ENCODE results near the gene PINLYP.

The PINLYP gene

GRCh38 chr19:43552198-43552450 lies 23.5 kb upstream of the PINLYP start:
- Histone ChIP-seq H3K4me1 (ENCODE audit: control insufficient read depth, low read depth, low read length) (no peaks in the 10 kb centered on the region), H3K4me3 (ENCODE audit: low read length) (no peak overlapping the region), H3K9me3 (ENCODE audit: control insufficient read depth, low read depth, low read length) (no peaks in the 10 kb centered on the region), H3K27me3 (ENCODE audit: control insufficient read depth, insufficient read depth, low read length) (no peaks in the 10 kb centered on the region), H3K9ac (ENCODE audit: low read length) (no peak overlapping the region), H3K36me3 (ENCODE audit: control insufficient read depth, low read depth, low read length) (peaks cover 28% of the 10 kb centered on the region), H3K27ac (ENCODE audit: low read length) (no peak overlapping the region)

GRCh38 chr19:43552616-43553015 lies 23.0 kb upstream of the PINLYP start:
- Histone ChIP-seq H3K27ac (ENCODE audit: low read length) (no peak overlapping the region), H3K4me1 (ENCODE audit: control insufficient read depth, low read depth, low read length) (no peaks in the 10 kb centered on the region), H3K9ac (ENCODE audit: low read length) (no peak overlapping the region), H3K4me3 (ENCODE audit: low read length) (no peak overlapping the region), H3K27me3 (ENCODE audit: control insufficient read depth, insufficient read depth, low read length) (no peaks in the 10 kb centered on the region), H3K36me3 (ENCODE audit: control insufficient read depth, low read depth, low read length) (peaks cover 28% of the 10 kb centered on the region), H3K9me3 (ENCODE audit: control insufficient read depth, low read depth, low read length) (no peaks in the 10 kb centered on the region)

GRCh38 chr19:43553656-43554055 lies 21.9 kb upstream of the PINLYP start:
- Histone ChIP-seq H3K9ac (ENCODE audit: low read length) (no peak overlapping the region), H3K4me3 (ENCODE audit: low read length) (no peak overlapping the region), H3K36me3 (ENCODE audit: control insufficient read depth, low read depth, low read length) (peaks cover 31% of the 10 kb centered on the region), H3K9me3 (ENCODE audit: control insufficient read depth, low read depth, low read length) (no peaks in the 10 kb centered on the region), H3K27ac (ENCODE audit: low read length) (no peak overlapping the region), H3K27me3 (ENCODE audit: control insufficient read depth, insufficient read depth, low read length) (no peaks in the 10 kb centered on the region), H3K4me1 (ENCODE audit: control insufficient read depth, low read depth, low read length) (no peaks in the 10 kb centered on the region)

- Histone ChIP-seq H3K4me3 (ENCODE audit: low read length) (no peak overlapping the region), H3K27ac (ENCODE audit: low read length) (no peak overlapping the region), H3K4me1 (ENCODE audit: control insufficient read depth, low read depth, low read length) (no peaks in the 10 kb centered on the region), H3K9ac (ENCODE audit: low read length) (no peak overlapping the region), H3K36me3 (ENCODE audit: control insufficient read depth, low read depth, low read length) (peaks cover 31% of the 10 kb centered on the region), H3K27me3 (ENCODE audit: control insufficient read depth, insufficient read depth, low read length) (no peaks in the 10 kb centered on the region), H3K9me3 (ENCODE audit: control insufficient read depth, low read depth, low read length) (no peaks in the 10 kb centered on the region)
Measured at GRCh38 chr19:43554317-43554895, 21.2 kb upstream of the PINLYP start.

GRCh38 chr19:43555185-43555770 lies 20.3 kb upstream of the PINLYP start:
- Histone ChIP-seq H3K9ac (ENCODE audit: low read length) (no peak overlapping the region), H3K9me3 (ENCODE audit: control insufficient read depth, low read depth, low read length) (no peaks in the 10 kb centered on the region), H3K36me3 (ENCODE audit: control insufficient read depth, low read depth, low read length) (peaks cover 31% of the 10 kb centered on the region), H3K4me1 (ENCODE audit: control insufficient read depth, low read depth, low read length) (no peaks in the 10 kb centered on the region), H3K27me3 (ENCODE audit: control insufficient read depth, insufficient read depth, low read length) (no peaks in the 10 kb centered on the region), H3K27ac (ENCODE audit: low read length) (no peak overlapping the region), H3K4me3 (ENCODE audit: low read length) (no peak overlapping the region)

- Histone ChIP-seq H3K27me3 (ENCODE audit: control insufficient read depth, insufficient read depth, low read length) (no peaks in the 10 kb centered on the region), H3K9ac (ENCODE audit: low read length) (no peak overlapping the region), H3K4me3 (ENCODE audit: low read length) (no peak overlapping the region), H3K9me3 (ENCODE audit: control insufficient read depth, low read depth, low read length) (no peaks in the 10 kb centered on the region), H3K4me1 (ENCODE audit: control insufficient read depth, low read depth, low read length) (no peaks in the 10 kb centered on the region), H3K27ac (ENCODE audit: low read length) (no peak overlapping the region), H3K36me3 (ENCODE audit: control insufficient read depth, low read depth, low read length) (peaks cover 7% of the 10 kb centered on the region)
Measured at GRCh38 chr19:43560687-43561086, 14.9 kb upstream of the PINLYP start.

GRCh38 chr19:43561139-43561970 lies 14.2 kb upstream of the PINLYP start:
- Histone ChIP-seq H3K4me3 (ENCODE audit: low read length) (no peak overlapping the region), H3K9ac (ENCODE audit: low read length) (no peak overlapping the region), H3K36me3 (ENCODE audit: control insufficient read depth, low read depth, low read length) (peaks cover 7% of the 10 kb centered on the region), H3K9me3 (ENCODE audit: control insufficient read depth, low read depth, low read length) (no peaks in the 10 kb centered on the region), H3K27me3 (ENCODE audit: control insufficient read depth, insufficient read depth, low read length) (no peaks in the 10 kb centered on the region), H3K27ac (ENCODE audit: low read length) (no peak overlapping the region), H3K4me1 (ENCODE audit: control insufficient read depth, low read depth, low read length) (no peaks in the 10 kb centered on the region)

- no peaks in the 10 kb centered on the region for H3K27me3 ChIP-seq (ENCODE audit: control insufficient read depth, insufficient read depth, low read length)
- no peak overlapping the region for H3K9ac ChIP-seq (ENCODE audit: low read length)
- no peak overlapping the region for H3K27ac ChIP-seq (ENCODE audit: low read length)
- no peaks in the 10 kb centered on the region for H3K4me1 ChIP-seq (ENCODE audit: control insufficient read depth, low read depth, low read length)
- no peaks in the 10 kb centered on the region for H3K9me3 ChIP-seq (ENCODE audit: control insufficient read depth, low read depth, low read length)
- H3K4me3 ChIP-seq (ENCODE audit: low read length): no peak overlapping the region
- H3K36me3 ChIP-seq (ENCODE audit: control insufficient read depth, low read depth, low read length): peaks cover 7% of the 10 kb centered on the region
Measured at GRCh38 chr19:43562226-43562697, 13.3 kb upstream of the PINLYP start.

GRCh38 chr19:43562698-43563241 lies 12.8 kb upstream of the PINLYP start:
- Histone ChIP-seq H3K36me3 (ENCODE audit: control insufficient read depth, low read depth, low read length) (peaks cover 6% of the 10 kb centered on the region), H3K9ac (ENCODE audit: low read length) (no peak overlapping the region), H3K9me3 (ENCODE audit: control insufficient read depth, low read depth, low read length) (no peaks in the 10 kb centered on the region), H3K27me3 (ENCODE audit: control insufficient read depth, insufficient read depth, low read length) (no peaks in the 10 kb centered on the region), H3K27ac (ENCODE audit: low read length) (no peak overlapping the region), H3K4me3 (ENCODE audit: low read length) (no peak overlapping the region), H3K4me1 (ENCODE audit: control insufficient read depth, low read depth, low read length) (no peaks in the 10 kb centered on the region)

- H3K4me1 ChIP-seq (ENCODE audit: control insufficient read depth, low read depth, low read length): no peaks in the 10 kb centered on the region
- H3K4me3 ChIP-seq (ENCODE audit: low read length): no peak overlapping the region
- H3K27me3 ChIP-seq (ENCODE audit: control insufficient read depth, insufficient read depth, low read length): no peaks in the 10 kb centered on the region
- no peak overlapping the region for H3K9ac ChIP-seq (ENCODE audit: low read length)
- H3K9me3 ChIP-seq (ENCODE audit: control insufficient read depth, low read depth, low read length): no peaks in the 10 kb centered on the region
- peaks cover 3% of the 10 kb centered on the region for H3K36me3 ChIP-seq (ENCODE audit: control insufficient read depth, low read depth, low read length)
- no peak overlapping the region for H3K27ac ChIP-seq (ENCODE audit: low read length)
Measured at GRCh38 chr19:43563816-43564457, 11.7 kb upstream of the PINLYP start.

- Histone ChIP-seq H3K36me3 (ENCODE audit: control insufficient read depth, low read depth, low read length) (peaks cover 3% of the 10 kb centered on the region), H3K9ac (ENCODE audit: low read length) (no peak overlapping the region), H3K4me3 (ENCODE audit: low read length) (no peak overlapping the region), H3K4me1 (ENCODE audit: control insufficient read depth, low read depth, low read length) (no peaks in the 10 kb centered on the region), H3K27ac (ENCODE audit: low read length) (no peak overlapping the region), H3K27me3 (ENCODE audit: control insufficient read depth, insufficient read depth, low read length) (no peaks in the 10 kb centered on the region), H3K9me3 (ENCODE audit: control insufficient read depth, low read depth, low read length) (no peaks in the 10 kb centered on the region)
Measured at GRCh38 chr19:43564800-43565199, 10.8 kb upstream of the PINLYP start.

Measured in iPS-18a (cell line).